Measurements from ENCODE around the gene TUBB.
"Not testable (repeated sequence)": the region's sequence is repeated elsewhere in the genome, so short reads cannot be mapped to it uniquely, and the experiment has no call there.

Gene TUBB

DNA sequence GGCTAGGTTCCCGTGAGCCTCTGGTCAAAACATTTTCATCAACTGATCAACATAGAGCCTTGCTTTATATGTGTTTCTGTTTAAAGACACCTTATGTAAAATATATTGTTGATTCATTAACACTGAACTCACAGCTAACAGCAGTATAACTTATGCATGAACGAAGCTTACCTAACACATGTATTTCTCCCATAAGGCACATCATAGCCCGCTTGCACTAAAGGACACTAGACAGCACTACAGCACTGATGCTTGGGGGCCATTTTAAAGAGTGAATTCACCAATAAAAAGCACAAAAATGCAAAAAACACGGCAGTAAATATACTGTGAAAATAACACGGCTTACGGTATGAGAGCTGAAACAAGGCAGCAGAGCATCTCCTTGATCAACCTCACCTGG, 18.4 kb downstream of the TUBB start:
- DNase-seq (ENCODE audit: low spot score): no peak

DNA sequence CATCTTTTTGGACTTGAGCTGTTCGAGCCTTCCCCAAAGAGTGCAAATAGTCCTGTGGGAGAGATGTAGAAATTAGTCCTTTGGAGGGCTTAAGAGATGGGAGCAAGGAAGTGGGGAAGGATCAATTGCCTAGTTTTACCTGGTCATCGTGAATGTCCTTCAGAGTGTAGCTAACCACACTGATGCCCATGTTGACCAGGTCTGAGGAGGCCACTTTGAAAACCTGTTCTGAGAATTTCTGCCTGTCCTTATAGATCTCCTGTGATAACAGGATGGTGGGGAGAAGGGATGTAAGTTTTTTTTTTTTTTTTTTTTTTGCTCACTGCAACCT, 20.4 kb downstream of the TUBB start:
- DNase-seq (ENCODE audit: low spot score): no peak

DNA sequence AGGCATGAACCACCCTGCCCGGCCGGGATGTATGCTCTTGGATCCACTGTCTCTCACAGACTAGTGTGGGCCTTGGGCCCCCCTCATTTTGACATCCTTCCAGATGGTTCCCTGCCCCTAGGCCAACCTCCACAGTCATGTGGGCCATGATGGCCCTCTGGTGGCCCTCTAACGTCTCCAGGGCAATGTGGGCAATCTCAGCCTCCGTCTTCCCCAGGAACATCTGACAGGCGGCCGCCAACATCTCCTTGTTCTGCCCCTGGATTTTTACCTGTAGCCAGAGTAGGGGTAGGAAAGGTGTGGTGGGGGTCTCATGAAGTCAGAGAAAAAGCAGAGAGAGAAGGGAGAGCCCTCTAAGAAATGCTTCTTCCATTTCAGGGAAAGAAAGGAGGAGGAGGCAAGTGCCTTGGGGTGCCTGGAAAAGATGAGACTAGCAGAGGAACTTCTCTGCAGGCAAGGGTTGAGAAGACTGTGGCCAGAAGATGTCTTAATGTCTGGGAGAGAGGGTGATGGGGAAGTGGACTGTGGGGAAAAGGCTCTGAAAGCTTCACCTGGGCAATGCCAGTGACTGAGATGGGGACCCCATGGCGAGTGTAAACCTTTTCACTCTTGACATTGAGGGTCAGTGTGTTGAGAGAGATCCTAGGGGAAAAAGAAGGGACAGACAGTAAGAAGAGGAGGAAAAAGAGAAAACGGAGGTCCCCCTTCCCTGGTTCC, 21.1 kb downstream of the TUBB start:
- DNase-seq (ENCODE audit: low spot score): no peak

DNA sequence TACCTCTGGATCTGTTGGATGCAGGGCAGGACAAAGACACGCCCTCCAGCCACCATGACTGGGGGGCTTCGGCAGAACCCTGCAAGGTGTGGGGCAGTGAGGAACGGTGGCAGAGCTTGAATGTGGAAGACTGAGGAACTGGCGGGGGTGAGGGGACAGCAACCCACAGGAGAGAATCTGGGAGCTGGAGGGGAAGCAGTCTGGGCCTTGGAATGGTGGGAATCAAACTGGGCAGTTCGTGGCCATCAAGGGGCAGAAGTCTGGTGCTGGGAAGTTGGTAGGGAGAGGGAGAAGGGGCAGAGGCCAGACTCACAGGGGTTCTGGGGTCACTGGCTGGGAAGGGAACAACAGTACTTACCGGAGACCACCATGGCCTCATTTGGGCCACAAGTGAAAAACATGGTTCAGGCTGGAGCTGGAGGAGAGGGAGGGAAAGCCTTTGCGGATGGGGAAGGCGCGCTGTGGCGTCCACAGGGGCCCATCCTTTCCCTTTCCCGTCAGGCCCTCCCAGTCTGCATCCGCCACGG, 21.7 kb downstream of the TUBB start:
- DNase-seq (ENCODE audit: low spot score): no peak

DNA sequence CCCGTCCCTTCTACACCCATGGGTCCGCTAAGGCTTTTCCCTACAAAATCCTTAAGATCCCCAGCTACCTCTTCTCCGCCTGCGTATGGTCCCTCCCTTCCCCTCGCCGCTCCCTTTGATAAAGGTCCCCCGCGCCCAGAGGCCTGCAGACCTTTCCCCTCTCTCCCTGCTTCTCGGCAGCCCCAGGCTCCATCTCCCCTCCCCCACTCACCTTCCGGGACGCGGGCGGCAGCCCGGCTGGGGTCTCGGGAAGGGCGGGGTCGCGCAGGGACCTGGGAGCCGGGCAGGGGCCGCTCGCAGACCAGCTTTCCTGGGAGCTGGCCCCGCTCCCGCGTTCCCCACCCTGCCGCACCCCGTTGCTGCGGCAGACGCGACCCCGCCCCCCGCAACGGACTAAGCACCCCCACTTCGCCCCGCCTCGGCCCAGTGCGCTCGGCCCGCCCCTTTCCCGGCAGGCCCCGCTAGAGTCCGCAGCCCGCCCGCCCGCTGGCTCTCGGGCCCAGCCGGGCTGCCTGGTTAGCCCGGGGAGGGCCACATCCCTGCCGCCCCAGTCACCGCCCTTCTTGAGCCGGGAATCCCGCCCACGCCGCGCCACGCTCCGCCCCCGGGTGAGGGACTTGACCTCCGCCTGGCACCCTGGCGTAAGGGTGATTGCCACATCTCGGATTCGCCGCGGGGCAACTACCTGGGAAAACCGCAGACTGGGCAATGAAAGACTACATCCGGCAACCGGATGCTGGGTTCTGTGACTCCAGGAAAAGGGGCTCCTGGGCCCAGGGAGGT, 22.4 kb downstream of the TUBB start, which contains the start of gene FLOT1:
Gene FLOT1, minus strand, starts transcription at position 372 of the 783 bp plus-strand sequence. CDS start 498 bp downstream, outside the sequence.
- peak; percentile 93 for DNase-seq (ENCODE audit: low spot score)

DNA sequence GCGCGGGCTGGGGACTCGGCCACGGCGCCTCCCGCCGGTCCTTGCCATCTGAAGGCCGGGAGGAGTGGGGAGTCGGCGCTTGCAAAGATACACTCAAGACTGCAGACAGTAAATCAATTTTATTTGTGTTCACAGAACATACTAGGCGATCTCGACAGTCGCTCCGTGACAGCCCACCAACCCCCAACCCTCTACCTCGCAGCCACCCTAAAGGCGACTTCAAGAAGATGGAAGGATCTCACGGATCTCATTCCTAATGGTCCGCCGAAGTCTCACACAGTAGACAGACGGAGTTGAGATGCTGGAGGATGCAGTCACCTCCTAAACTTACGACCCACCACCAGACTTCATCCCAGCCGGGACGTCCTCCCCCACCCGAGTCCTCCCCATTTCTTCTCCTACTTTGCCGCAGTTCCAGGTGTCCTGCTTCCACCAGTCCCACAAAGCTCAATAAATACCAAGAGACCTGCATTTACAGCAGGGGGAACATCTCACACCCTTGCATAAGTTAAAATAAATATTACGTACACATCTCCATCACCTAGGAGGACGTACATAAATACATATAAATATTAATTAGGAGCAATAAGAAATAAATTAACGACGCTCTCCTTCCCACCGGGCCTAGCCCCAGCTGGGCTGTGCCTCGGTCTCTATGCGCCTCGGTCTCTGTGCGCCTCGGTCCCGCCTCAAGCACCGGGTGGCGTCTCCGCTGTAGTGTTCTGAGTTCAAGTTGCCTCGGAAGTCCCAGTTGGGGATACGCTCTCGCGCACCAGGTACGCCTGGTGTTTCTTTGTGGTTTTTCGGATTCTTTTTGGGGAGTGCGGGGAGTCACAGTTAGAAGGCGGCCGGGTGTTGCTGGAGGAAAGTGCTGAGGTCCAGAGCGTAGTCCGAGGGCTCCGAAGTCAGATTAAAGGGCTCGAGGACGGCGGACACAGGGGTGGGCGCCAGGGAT, 23.2 kb downstream of the TUBB start:
- DNase-seq (ENCODE audit: low spot score): no peak

DNA sequence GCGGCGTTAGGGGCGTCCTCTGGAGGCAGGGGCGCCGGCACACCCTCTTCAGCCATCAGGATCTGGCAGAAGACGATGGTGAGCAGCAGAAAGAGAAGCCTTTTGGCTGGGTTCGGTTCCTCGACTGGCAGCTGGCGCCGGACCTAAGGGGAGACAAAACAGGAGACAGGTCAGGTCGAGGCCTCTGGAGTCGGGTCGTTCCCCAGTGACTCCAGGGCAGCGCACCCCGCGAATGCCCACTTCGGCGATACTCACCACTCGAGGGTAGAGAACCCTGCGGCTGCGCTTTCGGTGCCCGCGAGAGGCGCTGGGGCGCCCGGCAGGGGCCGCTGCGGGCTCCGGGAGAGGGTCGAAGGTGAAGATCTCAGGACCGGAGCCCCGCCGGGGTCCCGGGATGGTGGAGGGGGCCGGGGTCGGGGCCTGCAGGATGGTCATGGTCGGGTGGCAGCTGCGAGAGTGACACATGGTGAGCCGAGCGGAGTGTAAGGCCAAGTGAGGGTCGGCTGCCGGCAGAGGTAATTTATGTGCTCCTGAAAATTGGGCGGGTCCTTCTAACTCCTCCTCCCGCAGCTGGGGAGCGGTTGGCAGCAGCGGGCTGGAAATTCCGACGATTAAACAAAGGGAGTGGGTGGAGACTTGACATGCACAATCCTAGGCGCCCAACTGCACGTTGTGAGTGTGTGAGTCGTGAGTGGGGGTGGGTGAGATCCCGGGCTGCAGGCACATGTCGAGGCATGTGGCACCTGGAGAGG, 24.1 kb downstream of the TUBB start, which contains the start of gene IER3:
Gene IER3, minus strand, starts transcription at position 494 of the 752 bp plus-strand sequence. Its CDS starts 29 bp downstream, at position 465.
- DNase-seq (ENCODE audit: low spot score): peak; percentile 66

DNA sequence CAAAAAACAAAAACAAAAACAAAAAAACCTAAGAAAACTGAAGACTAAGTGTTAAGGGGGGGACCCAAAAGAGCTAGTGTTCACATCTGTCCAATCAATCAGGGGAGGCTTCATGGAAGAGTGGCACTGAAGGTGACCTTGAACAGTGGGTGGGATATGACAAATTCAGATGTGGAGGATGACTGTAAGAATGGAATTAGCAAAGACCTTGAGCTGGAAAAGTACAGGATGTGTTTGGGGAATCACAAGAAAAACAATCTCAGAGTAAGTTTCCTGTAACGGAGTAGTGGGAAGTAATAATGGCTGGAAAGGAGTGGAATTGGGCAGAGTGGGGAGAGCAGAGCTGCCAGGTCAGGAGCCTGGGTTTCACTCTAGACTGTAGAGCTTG, 27.1 kb downstream of the TUBB start:
- no peak for DNase-seq (ENCODE audit: low spot score)

DNA sequence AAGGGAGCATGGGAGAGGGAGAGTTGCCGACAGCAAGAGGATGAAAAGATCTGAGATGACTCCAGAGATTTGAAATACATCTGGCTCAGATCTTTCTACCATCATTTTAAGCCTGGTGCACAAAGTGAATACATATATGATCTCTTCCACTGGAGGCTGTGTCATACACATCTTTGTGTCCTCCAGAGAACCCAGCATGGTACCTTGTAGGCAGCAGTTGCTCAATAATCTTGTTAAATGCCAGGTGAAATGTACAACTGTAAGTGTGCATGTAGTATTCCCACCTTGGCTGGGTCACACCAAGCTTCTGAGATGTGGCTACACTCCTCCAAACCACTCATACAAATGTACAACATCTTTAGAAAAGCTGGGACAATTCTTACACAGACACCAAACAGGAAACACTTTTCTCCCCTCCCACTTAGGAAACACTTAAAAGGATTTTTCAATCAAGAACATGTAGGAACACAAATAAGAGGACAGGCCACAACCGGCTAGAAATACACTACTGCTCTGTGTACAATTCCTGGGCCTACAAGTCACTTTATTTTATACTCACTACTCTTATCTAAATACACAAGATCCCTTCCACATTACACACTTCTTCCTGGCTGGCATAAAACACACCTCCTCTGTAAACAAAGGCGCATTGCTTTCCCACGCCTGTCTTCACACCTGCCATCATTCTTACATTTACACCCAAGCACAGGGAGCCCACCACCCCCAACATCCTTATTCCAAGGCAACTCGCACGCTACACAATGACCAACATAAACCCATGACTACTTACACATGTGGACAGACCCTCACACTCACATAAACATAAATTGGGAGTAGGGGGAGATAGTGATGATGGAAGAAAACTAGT, 28.0 kb downstream of the TUBB start:
- DNase-seq (ENCODE audit: low spot score): no peak

DNA sequence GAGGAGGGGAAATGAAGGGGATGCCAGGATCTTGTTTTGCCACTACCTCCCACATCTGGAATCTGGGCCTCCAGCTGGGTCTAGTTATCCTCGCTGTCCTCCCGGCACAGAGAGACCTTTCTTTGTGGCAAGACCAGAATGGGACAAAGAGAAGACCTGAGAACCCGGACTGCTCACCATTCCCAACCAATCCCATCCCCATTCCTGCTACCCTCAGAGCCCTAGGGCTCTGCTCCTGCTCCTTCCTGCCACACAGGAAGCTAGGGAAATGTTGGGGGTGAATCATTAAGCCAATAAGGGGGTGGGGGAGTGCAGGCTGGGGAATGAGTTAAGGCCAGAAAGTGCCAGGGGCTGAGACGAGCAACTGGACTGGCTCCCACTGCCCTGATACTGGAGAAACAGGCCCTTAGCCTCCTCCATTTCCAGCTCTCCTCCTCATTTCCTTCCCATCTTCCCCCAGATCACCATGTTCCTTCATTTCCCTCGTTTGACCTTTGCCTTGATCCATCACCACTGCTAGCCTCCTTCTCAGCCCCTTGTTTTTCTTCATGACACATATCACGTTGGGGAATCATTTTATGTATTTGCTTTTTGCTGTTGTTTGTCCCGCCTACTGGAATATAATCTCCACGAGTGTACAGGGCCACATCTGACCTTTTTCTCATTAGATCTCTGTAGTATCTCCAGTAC, 28.8 kb downstream of the TUBB start:
- no peak for DNase-seq (ENCODE audit: low spot score)

DNA sequence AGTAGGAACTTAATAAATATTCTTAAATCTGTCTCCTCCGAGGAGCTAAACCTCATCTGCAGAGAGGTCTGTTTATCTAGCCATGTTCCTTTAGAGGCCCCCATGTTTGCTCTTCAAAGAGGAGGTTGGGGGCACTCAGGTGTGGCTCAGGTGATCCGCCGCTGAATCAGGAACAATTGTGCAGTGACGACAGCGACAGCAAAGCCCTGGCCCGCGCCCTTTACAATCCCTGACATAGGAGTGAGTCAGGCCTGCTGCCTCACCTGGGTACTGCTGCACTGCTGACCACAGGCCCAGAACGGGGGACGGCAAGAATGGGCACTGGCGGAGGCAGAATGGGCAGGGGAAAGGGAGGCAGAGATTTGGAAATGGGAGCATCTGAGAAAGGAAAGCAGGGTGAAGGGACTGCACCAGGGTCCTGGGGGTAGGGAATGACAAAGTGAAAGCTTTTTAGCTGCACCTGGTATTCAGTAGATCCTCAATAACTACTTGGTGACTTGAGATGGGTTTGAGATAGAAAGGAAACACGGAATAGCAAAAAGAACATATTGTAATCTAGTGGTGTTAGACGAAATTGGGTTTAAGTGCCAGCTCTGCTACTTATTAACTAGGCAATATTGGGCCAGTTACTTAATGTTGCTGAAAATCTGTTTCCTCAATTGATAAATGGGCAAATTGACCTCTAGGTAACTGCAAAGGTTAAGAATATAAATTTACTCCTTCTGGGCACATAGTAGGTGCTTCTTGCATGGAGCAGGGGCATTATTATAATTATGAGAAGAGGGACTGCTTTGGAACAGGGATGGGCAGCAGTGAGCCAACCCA, 29.6 kb downstream of the TUBB start:
- no peak for DNase-seq (ENCODE audit: low spot score)

DNA sequence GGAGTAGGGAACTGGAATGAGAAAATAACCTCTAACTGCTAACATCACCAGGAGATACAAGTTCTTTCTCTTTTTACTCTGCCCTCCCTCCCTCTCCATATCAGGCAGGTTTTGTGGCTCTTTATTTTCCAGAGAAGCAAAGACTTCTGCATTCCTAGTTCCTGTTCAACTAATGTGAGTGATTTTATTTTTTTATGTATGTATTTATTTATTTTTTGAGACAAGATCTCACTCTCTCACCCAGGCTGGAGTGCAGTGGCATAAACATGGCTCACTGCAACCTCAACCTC, 30.2 kb downstream of the TUBB start:
- no peak for DNase-seq (ENCODE audit: low spot score)

DNA sequence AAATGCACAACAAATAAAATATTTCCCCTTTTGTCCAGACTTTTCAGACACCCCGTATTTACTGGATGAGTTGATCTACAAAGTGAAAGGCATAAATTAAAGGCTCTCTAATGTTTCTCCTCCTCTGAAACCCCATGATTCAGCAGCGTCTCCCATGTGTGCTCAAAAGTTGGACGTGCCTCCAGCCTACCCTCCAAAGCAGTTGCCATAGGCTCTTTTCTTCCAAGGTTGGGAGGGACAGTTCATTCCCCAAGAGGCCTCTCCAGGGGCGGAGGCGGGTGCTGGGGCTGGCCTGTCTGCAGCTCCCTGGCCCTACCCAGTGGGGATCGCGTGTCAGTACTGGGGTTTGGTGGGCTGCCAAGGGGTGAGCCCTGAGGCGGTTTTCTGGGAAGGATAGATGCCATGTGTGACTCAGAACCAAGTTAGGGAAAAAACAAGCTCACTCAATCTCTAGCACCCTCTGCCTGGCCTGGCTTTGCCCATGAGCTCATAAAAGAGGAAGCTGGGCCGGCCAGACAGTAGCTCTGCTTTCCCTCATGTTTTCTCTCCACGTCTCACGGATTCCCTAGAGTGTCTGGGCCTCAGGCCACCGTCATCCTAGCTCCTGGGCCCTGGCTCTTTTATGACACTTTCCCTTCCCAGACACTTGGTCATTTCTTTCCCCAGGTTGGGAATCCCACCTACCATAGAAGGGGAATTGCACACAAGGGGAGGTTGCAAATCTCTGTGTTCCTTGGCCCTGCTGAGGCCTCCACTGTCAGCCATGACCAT, 32.2 kb downstream of the TUBB start:
- no peak for DNase-seq (ENCODE audit: low spot score)

DNA sequence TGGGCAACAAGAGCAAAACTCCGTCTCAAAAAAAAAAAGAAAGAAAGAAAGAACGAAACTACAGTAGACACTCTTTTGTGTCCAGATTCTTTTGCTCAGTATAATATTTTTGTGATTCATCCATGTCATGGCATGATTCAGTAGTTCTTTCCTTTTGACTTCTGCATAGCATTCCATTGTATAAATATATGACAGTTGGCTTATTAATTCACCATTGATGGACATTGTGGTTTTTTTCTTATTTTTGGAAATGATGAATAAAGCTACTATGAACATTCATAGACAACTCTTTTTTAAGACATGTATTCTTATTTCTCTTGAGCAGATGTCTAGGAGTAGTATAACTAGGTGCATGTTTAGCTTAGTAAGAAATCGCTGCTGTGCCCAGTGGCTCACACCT, 34.5 kb downstream of the TUBB start:
- no peak for DNase-seq (ENCODE audit: low spot score)

DNA sequence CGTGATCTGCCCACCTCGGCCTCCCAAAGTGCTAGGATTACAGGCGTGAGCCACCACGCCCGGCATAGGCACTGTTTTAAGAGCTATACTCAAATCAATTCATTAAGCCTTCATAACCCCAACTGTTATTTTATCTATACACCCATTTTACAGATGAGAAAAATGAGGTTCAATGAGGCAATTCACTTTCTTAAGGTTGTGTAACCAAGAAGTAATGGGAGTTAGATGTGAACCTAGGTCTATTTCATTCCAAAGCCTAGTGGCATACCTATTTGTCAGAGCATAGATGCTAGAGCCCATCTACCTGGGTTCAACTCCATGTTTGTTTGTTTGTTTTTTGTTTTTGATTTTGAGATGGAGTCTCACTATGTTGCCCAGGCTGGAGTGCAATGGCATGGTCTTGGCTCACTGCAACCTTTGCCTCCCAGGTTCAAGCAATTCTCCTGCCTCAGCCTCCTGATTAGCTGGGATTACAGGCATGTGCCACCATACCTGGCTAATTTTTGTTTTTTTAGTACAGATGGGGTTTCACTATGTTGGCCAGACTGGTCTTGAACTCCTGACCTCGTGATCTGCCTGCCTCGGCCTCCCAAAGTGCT, 36.4 kb downstream of the TUBB start:
- not testable (repeated sequence) for DNase-seq (ENCODE audit: low spot score)

DNA sequence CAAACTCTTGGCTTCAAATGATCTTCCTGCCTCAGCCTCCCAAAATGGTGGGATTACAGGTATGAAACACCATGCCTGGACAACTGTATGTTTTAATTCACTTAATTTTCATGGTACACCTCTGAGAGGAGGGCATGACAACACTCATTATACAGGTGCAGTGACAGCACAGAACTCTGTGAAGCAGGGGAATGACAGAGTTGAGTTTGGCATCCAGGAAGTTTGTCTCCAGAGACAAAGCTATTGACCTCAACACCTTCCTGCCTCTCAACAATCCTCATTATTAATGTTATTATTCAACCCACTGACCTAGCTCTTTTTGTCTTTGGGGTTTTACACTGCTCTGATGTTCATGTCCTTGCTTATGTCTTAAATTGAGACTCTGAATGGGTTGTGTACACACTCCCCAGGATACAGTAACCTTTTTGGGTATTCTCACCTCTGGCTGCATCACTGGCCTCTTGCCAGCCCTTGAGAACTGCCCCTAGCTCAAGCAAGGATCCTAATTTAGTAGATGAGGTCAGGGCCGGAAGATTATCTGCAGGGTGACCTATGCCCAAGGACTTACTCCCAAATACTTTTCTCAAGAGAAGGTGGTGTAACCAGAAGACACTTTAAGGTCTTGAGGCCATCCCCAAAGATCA, 37.2 kb downstream of the TUBB start:
- no peak for DNase-seq (ENCODE audit: low spot score)

DNA sequence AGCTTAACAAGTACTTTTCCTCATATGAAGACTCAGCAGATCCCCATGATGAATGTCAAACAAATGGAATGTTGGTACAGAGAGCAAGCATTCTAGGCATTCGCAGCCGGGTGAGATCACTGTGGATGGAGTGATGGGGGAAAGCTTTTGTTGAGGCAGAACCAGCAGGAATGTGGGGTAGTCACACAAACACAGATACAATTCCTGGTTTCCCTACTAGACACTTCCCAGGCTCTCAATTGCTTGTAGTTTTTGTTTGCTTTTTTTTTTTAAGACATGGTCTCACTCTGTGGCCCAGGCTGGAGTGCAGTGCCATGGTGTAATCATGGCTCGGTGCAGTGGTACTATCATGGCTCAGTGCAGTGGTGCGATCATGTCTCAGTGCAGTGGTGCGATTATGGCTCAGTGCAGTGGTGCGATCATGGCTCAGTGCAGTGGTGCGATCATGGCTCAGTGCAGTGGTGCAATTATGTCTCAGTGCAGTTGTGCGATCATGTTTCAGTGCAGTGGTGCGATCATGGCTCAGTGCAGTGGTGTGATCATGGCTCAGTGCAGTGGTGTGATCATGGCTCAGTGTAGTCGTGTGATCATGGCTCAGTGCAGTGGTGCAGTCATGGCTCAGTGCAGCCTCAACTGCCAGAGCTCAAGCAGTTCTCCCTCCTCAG, 39.6 kb downstream of the TUBB start:
- no peak for DNase-seq (ENCODE audit: low spot score)
